Duodenal mucosa (tissue), 2 donors: Measurements from ENCODE around the gene FAM20B.
A peak's percentile ranks its signal among the peaks of the same experiment; 100 is the strongest.
"Not testable (repeated sequence)": the region's sequence is repeated elsewhere in the genome, so short reads cannot be mapped to it uniquely, and the experiment has no call there.

Experiments used
- H3K27ac ChIP-seq: one replicate; pipeline ENCODE4 v1.7.0; 2013; ENCODE audit warnings: low read depth, low read length
- H3K27me3 ChIP-seq, 2 donors: one replicate each; pipeline ENCODE4 v1.7.0; 2013; ENCODE audit warnings: low read length in 2 of 2, control low read depth in 1 of 2; ENCODE audit not compliant: insufficient read depth in 2 of 2, control insufficient read depth in 1 of 2
- H3K36me3 ChIP-seq, 2 donors: one replicate each; pipeline ENCODE4 v1.7.0; 2013; ENCODE audit warnings: low read length in 2 of 2, control low read depth in 1 of 2; ENCODE audit not compliant: insufficient read depth in 2 of 2, control insufficient read depth in 1 of 2
- H3K4me1 ChIP-seq, 2 donors: one replicate each; pipeline ENCODE4 v1.7.0; 2013; ENCODE audit warnings: low read length in 2 of 2, control low read depth in 1 of 2; ENCODE audit not compliant: insufficient read depth in 2 of 2, control insufficient read depth in 1 of 2
- H3K4me3 ChIP-seq, 2 donors: one replicate each; pipeline ENCODE4 v1.7.0; 2013; ENCODE audit warnings: low read length in 2 of 2, low read depth in 1 of 2
- H3K9ac ChIP-seq, 2 donors: one replicate each; pipeline ENCODE4 v1.7.0; 2013; ENCODE audit warnings: low read length in 2 of 2, low read depth in 1 of 2
- H3K9me3 ChIP-seq, 2 donors: one replicate each; pipeline ENCODE4 v1.7.0; 2013; ENCODE audit warnings: low read length in 2 of 2, control low read depth in 1 of 2; ENCODE audit not compliant: control insufficient read depth in 1 of 2

FAM20B gene

GRCh38 chr1:179025125-179025974 lies at the start of gene FAM20B:
FAM20B (plus strand) TSS chr1:179025894; CDS start chr1:179043848, 17,954 bp downstream.
- Histone ChIP-seq H3K9ac (peak within 1 kb of the TSS; percentile 81 to 86), H3K27ac (peak within 1 kb of the TSS; percentile 90), H3K27me3 (no peaks in the 10 kb centered on the region), H3K9me3 (no peaks in the 10 kb centered on the region), H3K4me3 (peak within 1 kb of the TSS; percentile 82 to 93), H3K4me1 (peaks cover 44% of the 10 kb centered on the region in 2 donors), H3K36me3 (no peaks in the 10 kb centered on the region)

GRCh38 chr1:178976541-178976940 lies 49.2 kb upstream of the FAM20B start:
- peaks cover 0 to 11% of the 10 kb centered on the region in 2 donors for H3K4me1 ChIP-seq
- H3K27ac ChIP-seq = no peak overlapping the region
- peaks cover 5 to 10% of the 10 kb centered on the region in 2 donors for H3K9me3 ChIP-seq
- no peaks in the 10 kb centered on the region for H3K27me3 ChIP-seq
- H3K4me3 ChIP-seq = no peak overlapping the region
- no peaks in the 10 kb centered on the region for H3K36me3 ChIP-seq
- H3K9ac ChIP-seq = no peak overlapping the region

GRCh38 chr1:178986204-178986603 lies 39.5 kb upstream of the FAM20B start:
- Histone ChIP-seq H3K4me3 (no peak overlapping the region), H3K36me3 (no peaks in the 10 kb centered on the region), H3K4me1 (no peaks in the 10 kb centered on the region), H3K9me3 (no peaks in the 10 kb centered on the region), H3K27me3 (no peaks in the 10 kb centered on the region), H3K27ac (no peak overlapping the region), H3K9ac (no peak overlapping the region)

DNA sequence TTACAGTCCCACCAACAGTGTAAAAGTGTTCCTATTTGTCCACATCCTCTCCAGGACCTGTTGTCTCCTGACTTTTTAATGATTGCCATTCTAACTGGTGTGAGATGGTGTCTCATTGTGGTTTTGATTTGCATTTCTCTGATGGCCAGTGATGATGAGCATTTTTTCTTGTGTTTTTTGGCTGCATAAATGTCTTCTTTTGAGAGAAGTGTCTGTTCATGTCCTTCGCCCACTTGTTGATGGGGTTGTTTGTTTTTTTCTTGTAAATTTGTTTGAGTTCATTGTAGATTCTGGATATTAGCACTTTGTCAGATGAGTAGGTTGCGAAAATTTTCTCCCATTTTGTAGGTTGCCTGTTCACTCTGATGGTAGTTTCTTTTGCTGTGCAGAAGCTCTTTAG lies 37.5 kb upstream of the FAM20B start:
- not testable (repeated sequence) for H3K4me3 ChIP-seq, H3K4me1 ChIP-seq, H3K9ac ChIP-seq, H3K27ac ChIP-seq, H3K27me3 ChIP-seq, H3K36me3 ChIP-seq, H3K9me3 ChIP-seq

DNA sequence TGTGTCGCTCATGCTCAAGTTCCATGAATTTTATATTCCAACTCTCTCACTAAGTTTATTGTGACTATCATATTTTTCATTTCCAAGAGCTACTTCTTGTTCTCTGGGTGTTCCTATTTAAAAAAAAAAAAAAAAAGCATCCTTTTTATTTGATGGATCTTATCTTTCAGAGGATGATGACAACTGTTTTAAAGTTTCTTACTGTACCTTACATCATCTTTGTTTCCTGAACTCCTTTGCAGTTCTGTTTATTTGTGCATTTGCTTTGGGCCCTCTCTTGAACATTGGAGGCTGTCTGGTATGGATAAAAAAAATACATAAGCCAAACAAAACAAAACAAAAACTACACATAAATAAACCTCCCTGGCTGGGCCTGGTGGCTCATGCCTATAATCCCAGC lies 32.1 kb upstream of the FAM20B start:
- Histone ChIP-seq H3K9me3 (no peaks in the 10 kb centered on the region), H3K27ac (no peak overlapping the region), H3K4me1 (no peaks in the 10 kb centered on the region), H3K4me3 (no peak overlapping the region), H3K36me3 (no peaks in the 10 kb centered on the region), H3K9ac (no peak overlapping the region), H3K27me3 (no peaks in the 10 kb centered on the region)

DNA sequence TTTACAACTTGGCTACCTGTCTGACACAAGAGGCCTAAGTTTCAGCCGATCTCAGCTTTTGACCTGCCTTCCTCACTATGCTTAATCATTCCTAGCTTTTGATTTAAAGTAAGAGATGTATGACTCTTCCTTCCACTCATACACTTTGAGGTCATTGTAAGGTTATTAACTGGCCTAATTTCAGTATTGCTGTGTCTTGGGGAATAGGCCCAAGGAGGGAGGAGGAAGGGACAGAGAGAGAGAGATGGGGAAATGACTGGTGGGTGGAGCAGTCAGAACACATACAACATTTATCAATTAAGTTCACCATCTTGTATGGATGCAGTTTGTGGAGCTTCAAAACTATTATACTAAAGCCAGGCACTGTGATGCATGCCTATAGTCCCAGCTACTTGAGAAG lies 28.3 kb upstream of the FAM20B start:
- Histone ChIP-seq H3K4me3 (no peak overlapping the region), H3K27ac (no peak overlapping the region), H3K4me1 (no peaks in the 10 kb centered on the region)

DNA sequence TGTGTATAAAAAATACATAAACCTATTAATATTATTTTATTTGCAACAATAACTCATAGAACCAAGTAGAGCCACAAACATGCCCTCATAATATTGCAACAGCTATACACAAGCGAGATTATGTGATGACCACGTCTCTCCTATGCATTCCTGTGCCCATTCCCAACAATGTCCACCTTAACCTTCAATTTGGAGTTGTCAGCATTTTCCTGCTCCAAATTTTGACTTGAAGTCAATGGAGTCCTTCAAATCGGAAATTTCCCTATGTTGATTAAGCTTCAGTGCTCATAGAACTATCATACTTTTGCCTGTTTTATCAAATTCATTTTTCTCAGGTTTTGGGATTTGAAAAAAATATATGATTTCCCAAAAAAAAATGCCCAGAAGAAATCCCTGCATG lies 27.4 kb upstream of the FAM20B start:
- no peaks in the 10 kb centered on the region for H3K36me3 ChIP-seq
- peaks cover 2 to 6% of the 10 kb centered on the region in 2 donors for H3K4me1 ChIP-seq

More for the DNA sequence above, 28.3 kb upstream of the FAM20B start:
- Histone ChIP-seq H3K36me3 (no peaks in the 10 kb centered on the region), H3K9ac (no peak overlapping the region), H3K9me3 (no peaks in the 10 kb centered on the region), H3K27me3 (no peaks in the 10 kb centered on the region)

GRCh38 chr1:178999061-178999460 lies 26.6 kb upstream of the FAM20B start:
- no peak overlapping the region for H3K4me3 ChIP-seq
- no peak overlapping the region for H3K9ac ChIP-seq
- no peaks in the 10 kb centered on the region for H3K9me3 ChIP-seq
- H3K27ac ChIP-seq = no peak overlapping the region
- no peaks in the 10 kb centered on the region for H3K36me3 ChIP-seq
- H3K4me1 ChIP-seq = peaks cover 9 to 14% of the 10 kb centered on the region in 2 donors
- H3K27me3 ChIP-seq = no peaks in the 10 kb centered on the region

More for the DNA sequence above, 27.4 kb upstream of the FAM20B start:
- Histone ChIP-seq H3K9ac (no peak overlapping the region), H3K4me3 (no peak overlapping the region), H3K27ac (no peak overlapping the region), H3K27me3 (no peaks in the 10 kb centered on the region), H3K9me3 (no peaks in the 10 kb centered on the region)

DNA sequence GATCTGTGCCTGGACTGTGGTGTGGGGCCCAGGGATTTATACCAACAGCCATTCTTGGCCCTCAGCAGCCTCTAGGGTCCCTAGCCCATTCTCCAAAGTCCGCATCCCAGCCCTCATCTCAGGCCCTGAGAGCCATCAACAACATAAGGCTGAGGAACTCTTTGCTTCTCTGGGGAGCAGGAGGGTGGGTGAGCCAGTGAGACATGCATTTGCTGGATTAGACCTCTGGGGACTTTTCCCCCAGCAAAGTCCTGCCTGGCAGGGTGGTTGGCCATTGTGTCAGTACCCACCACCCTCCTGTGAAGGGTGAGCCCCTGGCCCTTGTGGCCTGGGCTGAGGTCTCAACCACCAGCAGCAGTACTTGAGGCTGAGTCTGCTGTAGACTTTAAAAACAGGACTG lies 24.2 kb upstream of the FAM20B start:
- H3K4me3 ChIP-seq = no peak overlapping the region
- H3K9me3 ChIP-seq = no peaks in the 10 kb centered on the region
- H3K36me3 ChIP-seq = no peaks in the 10 kb centered on the region
- peaks cover 9 to 16% of the 10 kb centered on the region in 2 donors for H3K4me1 ChIP-seq
- no peak overlapping the region for H3K27ac ChIP-seq
- no peak overlapping the region for H3K9ac ChIP-seq
- no peaks in the 10 kb centered on the region for H3K27me3 ChIP-seq

GRCh38 chr1:179002064-179002463 lies 23.6 kb upstream of the FAM20B start:
- not testable (repeated sequence) for H3K27ac ChIP-seq, H3K27me3 ChIP-seq, H3K9ac ChIP-seq, H3K9me3 ChIP-seq, H3K36me3 ChIP-seq, H3K4me3 ChIP-seq
- peaks cover 9 to 16% of the 10 kb centered on the region in 2 donors for H3K4me1 ChIP-seq
